ENCODE results near the gene NPW.

Gene NPW

GRCh38 chr16:1983544-1984346 is 35.8 kb upstream of the NPW start, which contains the start of gene GFER:
Gene GFER (plus strand): TSS chr16:1984193. CDS start chr16:1984219, 26 bp downstream.
- H3K27ac ChIP-seq, result peak within 1 kb of the TSS; percentile 31
- peak; percentile 12 for DNase-seq (ENCODE audit: low read depth, low spot score)

GRCh38 chr16:1984347-1985225 is 35.0 kb upstream of the NPW start:
- no peak for DNase-seq (ENCODE audit: low read depth, low spot score)
- peak overlapping the region; percentile 31 for H3K27ac ChIP-seq

- H3K27ac ChIP-seq, result no peak overlapping the region
- DNase-seq (ENCODE audit: low read depth, low spot score), result no peak
These were observed 34.0 kb upstream of the NPW start for GRCh38 chr16:1985466-1986150.

GRCh38 chr16:1987198-1987597 is 32.4 kb upstream of the NPW start:
- H3K27ac ChIP-seq, result no peak overlapping the region
- no peak for DNase-seq (ENCODE audit: low read depth, low spot score)

GRCh38 chr16:1989209-1990100 is 30.1 kb upstream of the NPW start, which contains the start of gene SYNGR3:
Gene SYNGR3 (plus strand): TSS chr16:1989970. CDS start chr16:1990103, 133 bp downstream.
- DNase-seq (ENCODE audit: low read depth, low spot score), result no peak
- no peak within 1 kb of the TSS for H3K27ac ChIP-seq

GRCh38 chr16:1990101-1990350 is 29.6 kb upstream of the NPW start:
- no peak overlapping the region for H3K27ac ChIP-seq
- DNase-seq (ENCODE audit: low read depth, low spot score), result no peak

GRCh38 chr16:1990351-1991134 is 29.0 kb upstream of the NPW start:
- H3K27ac ChIP-seq, result no peak overlapping the region
- DNase-seq (ENCODE audit: low read depth, low spot score), result no peak

- no peak for DNase-seq (ENCODE audit: low read depth, low spot score)
- no peak overlapping the region for H3K27ac ChIP-seq
These were observed 28.4 kb upstream of the NPW start for GRCh38 chr16:1991135-1991551.

- DNase-seq (ENCODE audit: low read depth, low spot score), result no peak
- H3K27ac ChIP-seq, result no peak overlapping the region
These were observed 28.0 kb upstream of the NPW start for GRCh38 chr16:1991588-1991947.

- H3K27ac ChIP-seq, result no peak overlapping the region
- peak; percentile 27 for DNase-seq (ENCODE audit: low read depth, low spot score)
These were observed 27.5 kb upstream of the NPW start for GRCh38 chr16:1991948-1992703.

GRCh38 chr16:1992704-1993317 is 26.8 kb upstream of the NPW start:
- peak overlapping the region; percentile 85 for H3K27ac ChIP-seq

GRCh38 chr16:1993731-1994131 is 25.9 kb upstream of the NPW start:
- peak; percentile 43 for DNase-seq (ENCODE audit: low read depth, low spot score)
- peak overlapping the region; percentile 85 for H3K27ac ChIP-seq

More at GRCh38 chr16:1992704-1993317, 26.8 kb upstream of the NPW start:
- no peak for DNase-seq (ENCODE audit: low read depth, low spot score)

- no peak overlapping the region for H3K27ac ChIP-seq
- no peak for DNase-seq (ENCODE audit: low read depth, low spot score)
These were observed 21.9 kb upstream of the NPW start for GRCh38 chr16:1997494-1998359.

- no peak overlapping the region for H3K27ac ChIP-seq
- no peak for DNase-seq (ENCODE audit: low read depth, low spot score)
These were observed 21.2 kb upstream of the NPW start for GRCh38 chr16:1998360-1998835.

GRCh38 chr16:1998852-1999801 is 20.5 kb upstream of the NPW start:
- no peak for DNase-seq (ENCODE audit: low read depth, low spot score)
- H3K27ac ChIP-seq, result no peak overlapping the region

All from epithelial cell of prostate (primary cell).